CD4-positive, alpha-beta T cell treated with Interleukin-15 for 4 hours (primary cell): ENCODE results near the gene CDSN.

Experiments
- DNase-seq: peaks from one replicate; pipeline ENCODE4 v3.0.0-alpha.2; 2020; ENCODE audit warnings: low spot score

CDSN gene

DNA sequence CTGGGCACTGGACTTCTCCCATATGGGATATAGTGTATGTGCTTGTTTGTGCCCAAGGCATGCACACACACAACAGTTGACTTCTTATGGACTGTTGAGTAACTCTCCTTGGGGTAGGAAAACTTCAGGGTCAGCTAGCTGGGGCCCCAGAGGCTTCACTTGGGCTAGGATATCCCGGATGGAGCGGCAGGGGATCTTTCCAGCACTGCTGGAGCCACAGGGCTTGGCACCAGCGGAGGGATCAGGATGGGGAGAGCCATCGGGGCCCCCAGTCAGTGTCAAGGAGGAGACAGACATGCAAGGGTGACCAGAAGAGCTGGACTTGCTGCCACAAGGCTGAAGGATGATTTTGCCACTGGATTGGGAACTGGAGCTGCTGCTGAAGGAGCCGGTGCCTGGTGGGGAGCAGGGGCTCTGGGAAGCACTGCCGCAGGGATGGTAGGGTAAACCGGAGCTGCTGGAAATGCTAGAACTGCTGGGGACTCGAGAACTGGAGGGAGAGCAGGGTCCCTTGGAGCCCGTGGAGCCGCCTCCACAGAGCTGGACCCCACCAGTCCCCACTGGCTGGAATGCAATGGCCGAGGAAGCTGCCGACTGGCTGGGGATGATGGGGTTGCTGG lies 4.2 kb downstream of the CDSN start:
- DNase-seq = no peak

- peak; percentile 12 for DNase-seq
Observed at GRCh38 chr6:31114970-31115849, 5.0 kb downstream of the CDSN start.

DNA sequence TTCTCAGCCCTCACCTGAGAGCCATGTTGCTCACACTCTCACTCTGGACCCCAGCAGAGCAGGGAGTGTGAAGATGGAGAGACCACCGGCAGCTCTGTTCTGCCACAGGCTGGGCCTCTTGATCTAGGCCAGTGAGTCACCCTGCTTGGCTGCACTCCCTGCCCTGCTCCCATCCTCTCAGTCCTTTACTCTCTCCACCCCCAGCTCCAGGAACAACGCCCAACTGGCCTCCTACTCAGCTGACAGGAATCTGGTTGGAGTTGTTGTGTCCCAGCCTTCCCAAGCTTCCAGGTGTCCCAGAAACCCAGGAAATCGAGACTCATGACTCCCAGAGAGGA lies 5.7 kb downstream of the CDSN start, which contains the start of gene PSORS1C1:
TSS of gene PSORS1C1 (plus strand) at position 260 of the 338 bp plus-strand sequence. CDS start 14,833 bp downstream, outside the sequence.
- no peak for DNase-seq

- no peak for DNase-seq
Observed at GRCh38 chr6:31113861-31114540, 6.2 kb downstream of the CDSN start.

DNA sequence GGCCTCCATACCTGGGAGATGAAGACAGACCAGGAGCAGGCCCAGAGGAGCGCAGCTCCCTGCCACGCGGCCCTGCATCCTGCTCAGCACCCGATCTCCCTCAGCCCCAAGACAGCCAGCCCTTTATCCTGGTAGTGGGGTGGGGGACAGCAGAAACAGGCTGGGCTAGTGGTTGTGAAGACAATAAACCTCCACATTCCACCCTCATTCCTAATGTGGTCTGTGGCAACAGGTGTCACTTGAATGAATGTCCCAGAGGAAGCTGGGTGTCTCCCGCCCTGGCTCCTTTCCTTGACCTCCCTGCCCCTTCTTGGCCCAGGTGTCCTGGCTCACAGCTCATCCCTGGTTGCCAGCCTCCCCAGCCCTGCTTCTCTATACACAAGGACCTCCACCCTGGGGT lies 7.8 kb downstream of the CDSN start, which contains the start of gene C6orf15:
TSS of gene C6orf15 (minus strand) at position 98 of the 400 bp plus-strand sequence. CDS start at position 78, 20 bp downstream.
- DNase-seq = no peak

DNA sequence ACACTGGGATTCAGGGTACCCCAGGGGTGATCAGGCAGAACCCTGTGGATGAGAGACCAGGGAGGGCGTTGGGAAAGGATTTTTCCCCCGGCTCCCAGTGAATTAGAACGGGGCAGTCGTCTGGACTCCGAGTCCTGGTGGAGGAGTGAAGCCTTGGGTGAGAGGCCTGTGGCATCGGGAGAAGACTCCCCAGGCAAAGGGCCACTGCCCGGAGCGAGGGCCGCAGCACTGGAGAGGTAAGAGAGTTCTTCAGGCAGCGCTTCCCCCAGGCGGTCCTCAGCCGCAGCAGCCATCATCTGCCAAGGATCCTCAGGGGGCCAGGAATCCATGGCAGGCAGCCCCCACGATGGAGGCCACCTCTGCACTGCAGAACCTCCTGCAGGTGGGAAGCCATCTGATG lies 8.5 kb downstream of the CDSN start:
- no peak for DNase-seq

GRCh38 chr6:31110825-31111582 lies 9.2 kb downstream of the CDSN start:
- DNase-seq = no peak

GRCh38 chr6:31107052-31107451 lies 13.2 kb downstream of the CDSN start:
- DNase-seq = no peak

- no peak for DNase-seq
Observed at GRCh38 chr6:31103136-31103535, 17.1 kb downstream of the CDSN start.

- DNase-seq = no peak
Observed at GRCh38 chr6:31098449-31098938, 21.8 kb downstream of the CDSN start.

- DNase-seq = no peak
Observed at GRCh38 chr6:31096656-31097055, 23.6 kb downstream of the CDSN start.

DNA sequence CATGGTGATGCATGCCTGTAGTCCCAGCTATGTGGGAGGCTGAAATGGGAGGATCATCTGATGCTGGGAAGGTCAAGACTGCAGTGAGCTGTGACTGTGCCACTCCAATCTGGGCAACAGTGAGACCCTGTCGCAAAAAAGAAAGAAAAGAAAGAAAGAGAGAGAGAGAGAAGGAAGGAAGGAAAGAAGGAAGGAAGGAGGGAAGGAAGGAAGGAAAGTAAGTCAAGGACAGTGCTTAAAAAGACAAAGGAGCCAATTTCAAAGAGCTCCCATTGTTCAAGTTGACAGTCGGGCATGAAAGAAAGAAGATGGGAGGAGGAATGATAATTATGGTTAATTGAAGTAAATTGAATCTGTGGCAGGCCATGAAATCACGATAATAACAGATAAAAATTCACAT lies 24.0 kb downstream of the CDSN start:
- DNase-seq = no peak

DNA sequence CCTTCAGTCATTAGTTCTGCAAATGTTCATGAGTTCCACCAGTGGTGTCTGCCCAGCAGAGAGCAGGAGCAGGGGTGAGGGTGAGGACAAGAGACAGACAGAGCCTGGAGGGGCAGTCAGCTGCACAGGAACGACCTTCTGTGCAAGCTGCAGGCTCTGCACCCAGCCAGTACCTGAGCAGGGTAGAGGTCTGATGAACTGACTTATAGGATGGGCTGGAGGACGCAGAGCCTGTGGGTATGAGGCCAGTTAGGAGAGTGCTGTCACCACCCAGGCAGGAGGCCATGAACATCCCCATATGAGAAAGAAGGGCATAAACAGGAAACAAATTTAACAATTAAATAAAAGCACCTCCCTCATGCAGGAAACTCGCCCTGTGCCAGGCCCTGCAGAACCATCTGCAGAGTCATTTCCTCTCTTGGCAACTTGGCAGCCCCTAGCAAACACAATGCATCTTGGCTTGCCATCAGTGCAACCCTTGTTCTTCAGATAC lies 25.8 kb downstream of the CDSN start:
- DNase-seq = peak; percentile 49

DNA sequence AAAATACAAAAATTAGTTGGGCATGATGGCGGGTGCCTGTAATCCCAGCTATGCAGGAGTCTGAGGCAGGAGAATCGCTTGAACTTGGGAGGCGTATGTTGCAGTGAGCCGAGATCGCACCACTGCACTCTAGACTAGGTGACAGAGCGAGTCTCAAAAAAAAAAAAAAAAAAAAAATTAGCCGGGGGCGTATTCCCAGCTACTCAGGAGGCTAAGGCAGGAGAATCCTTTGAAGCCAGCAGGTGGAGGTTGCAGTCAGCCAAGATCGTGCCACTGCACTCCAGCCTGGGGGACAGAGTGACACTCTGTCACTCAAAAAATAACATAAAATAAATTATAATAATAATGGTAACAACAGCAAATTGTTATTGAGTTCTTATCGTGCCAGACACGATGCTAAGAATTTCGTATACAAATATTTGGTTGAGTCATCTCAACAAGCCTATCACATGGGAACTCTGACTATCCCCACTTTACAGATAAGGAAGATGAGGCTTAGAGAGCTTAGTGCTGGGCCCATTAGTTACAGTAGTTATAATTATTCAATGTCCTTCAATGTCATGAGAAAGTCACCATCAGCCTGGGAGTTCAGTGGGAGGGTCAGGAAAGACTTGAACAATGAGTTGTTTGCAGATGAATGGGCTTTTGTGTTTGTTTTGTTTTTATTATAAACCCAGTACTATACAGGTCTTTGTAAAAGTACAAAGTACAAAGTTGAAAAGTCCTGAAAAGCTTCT lies 27.3 kb downstream of the CDSN start:
- no peak for DNase-seq

DNA sequence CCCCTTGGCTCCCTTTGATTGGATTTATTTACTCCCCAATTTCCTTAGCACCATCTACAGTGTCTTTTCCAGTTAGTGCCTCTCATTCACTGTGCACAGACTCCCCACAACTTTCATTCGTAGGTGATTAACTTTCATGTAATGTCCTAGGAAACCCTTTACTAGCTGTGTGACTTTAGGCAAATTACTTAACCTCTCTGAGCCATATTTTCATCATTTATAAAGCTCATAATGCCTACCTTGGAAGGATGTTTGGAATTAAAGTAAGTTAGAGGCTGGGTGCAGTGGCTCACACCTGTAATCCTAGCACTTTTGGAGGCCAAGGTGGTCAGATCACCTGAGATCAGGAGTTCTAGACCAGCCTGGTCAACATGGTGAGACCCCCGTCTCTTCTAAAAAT lies 28.0 kb downstream of the CDSN start:
- DNase-seq = no peak

DNA sequence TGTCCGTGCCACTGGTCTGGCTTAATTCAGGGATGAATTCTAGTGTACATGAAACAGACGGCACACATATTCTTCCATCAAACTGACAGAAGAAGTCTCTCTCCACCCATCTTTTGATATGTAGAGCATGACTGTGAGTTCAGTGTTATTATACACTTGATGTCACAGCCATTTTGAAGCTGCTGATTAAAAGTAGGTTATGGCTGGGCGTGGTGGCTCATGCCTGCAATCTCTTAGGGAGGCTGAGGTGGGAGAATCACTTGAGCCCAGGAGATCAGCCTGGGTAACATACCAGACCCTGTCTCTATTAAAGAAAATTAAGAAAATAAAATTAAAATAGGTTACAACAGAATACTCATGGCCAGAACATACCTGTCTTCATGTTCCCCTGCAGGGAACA lies 28.6 kb downstream of the CDSN start:
- no peak for DNase-seq

GRCh38 chr6:31090973-31091364 lies 29.3 kb downstream of the CDSN start:
- DNase-seq = no peak

DNA sequence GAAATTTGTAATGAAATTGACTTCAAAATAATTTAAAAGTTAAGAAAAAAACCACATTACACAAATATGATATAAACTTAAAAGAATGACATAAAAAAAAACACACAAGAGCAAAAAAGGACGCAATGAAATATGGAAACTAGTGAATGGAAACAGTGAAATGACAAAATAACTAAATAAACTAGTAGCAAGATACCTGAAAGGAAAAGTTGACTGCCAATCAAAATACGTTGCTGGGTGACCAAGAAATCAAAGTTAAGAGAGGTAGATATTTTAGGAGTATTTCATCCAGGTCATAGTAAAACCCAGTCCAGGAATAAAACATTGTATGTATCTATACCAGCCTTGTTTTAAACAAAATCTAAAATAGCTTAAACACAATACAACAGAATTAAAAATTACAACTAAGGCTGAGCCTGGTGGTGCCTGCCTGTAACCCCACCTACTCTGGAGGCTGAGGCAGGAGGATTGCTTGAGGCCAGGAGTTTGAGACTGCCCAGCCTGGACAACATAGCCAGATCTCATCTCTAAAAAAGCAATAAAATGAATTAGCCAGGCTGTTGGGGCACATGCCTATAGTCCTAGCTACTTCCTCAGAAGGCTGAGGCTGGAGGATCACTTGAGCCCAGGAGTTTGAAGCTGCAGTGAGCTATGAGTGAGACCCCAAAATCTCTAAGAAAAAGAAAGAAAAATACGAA lies 29.8 kb downstream of the CDSN start:
- DNase-seq = no peak

- peak; percentile 84 for DNase-seq
Observed at GRCh38 chr6:31087494-31088089, 32.7 kb downstream of the CDSN start.
